GM21423 (cell line): ENCODE measurements around the gene GPR108.

Experiments
- ATAC-seq: cut with Tn5 transposase; IDR thresholded peaks from one replicate; pipeline ENCODE4 v1.9.1; 2021; ENCODE audit warnings: mild to moderate bottlenecking, moderate library complexity; ENCODE audit not compliant: unreplicated experiment

The GPR108 gene

DNA sequence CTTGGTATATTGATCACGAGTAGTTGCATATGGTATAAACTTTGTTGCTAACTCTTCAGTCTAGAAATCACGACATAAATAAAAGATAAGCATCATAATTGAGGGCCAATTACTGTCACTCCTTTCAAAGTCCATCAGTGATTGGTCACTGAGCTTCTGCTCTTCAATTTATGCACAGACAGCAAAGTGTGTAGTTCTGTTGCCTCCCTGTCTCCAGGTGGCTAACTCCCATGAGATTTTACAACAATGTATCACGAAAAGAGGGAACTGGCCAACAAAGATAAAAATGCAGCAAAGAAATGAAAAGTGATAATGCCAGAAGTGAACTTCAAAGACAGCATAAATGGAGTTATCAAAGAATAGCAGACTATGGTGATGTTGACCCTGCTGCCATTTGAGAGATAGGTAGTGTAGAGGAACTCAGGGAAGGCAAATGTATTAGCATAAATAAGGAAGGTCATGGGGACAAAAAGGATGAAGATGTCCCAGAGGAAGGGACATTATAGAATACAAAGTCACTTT lies 54.7 kb downstream of the GPR108 start:
- no peak for ATAC-seq

DNA sequence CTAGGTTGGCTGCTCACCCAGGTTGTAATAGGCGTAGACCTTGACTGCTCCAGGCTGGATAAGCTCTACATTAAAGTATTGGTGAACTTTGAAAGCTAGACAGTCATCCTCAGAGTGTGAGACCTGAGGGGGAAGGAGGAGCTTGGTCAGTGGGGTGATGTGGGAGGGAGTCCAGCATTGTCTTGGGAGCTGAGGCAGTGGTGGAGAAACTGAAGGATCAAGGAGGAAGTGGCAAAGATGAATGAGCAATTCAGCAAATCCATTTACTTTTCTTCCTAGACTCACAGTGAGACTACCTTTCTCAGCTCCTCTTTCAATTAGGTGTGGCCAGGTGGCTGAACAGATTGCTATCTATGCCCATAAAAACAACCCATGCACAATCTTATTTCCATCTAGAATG lies 57.2 kb downstream of the GPR108 start:
- no peak for ATAC-seq
